Measurements from ENCODE around the gene PIAS2.

GRCh38 chr18:46894124-46894523, 23.2 kb downstream of the PIAS2 start:
- TF ChIP-seq POLR2A (IDR thresholded peaks at IDR 0.05; ENCODE audit: low read depth, low read length) = no peak
- TF ChIP-seq POLR2AphosphoS5 (IDR thresholded peaks at IDR 0.05; ENCODE audit: low read depth, low read length) = no peak
- TF ChIP-seq TAF1 (IDR thresholded peaks at IDR 0.05; ENCODE audit: borderline replicate concordance, low read depth, low read length) = no peak

Measured in GM12892 (cell line).